Uterus (tissue), 2 donors: Measurements from ENCODE around the gene H1-8.

Source experiments
- POLR2A ChIP-seq, 2 donors: fragments of 450-650 bp; IDR thresholded peaks; one replicate each; pipeline ENCODE4 v1.6.1; 2016; ENCODE audit warnings: antibody characterized with exemption in 2 of 2, mild to moderate bottlenecking in 1 of 2, moderate library complexity in 1 of 2
- TF ChIP-seq, protein P1 (sequence below), 4 experiments: fragments of 200-600 bp in 2 of 4; fragments of 450-650 bp in 2 of 4; sonication (generic) in 2 of 4; IDR thresholded peaks; one replicate each; pipeline ENCODE4 v1.5.1; 2016 to 2019; ENCODE audit warnings: antibody characterized with exemption in 4 of 4, mild to moderate bottlenecking in 2 of 4, moderate library complexity in 1 of 4

DNA sequence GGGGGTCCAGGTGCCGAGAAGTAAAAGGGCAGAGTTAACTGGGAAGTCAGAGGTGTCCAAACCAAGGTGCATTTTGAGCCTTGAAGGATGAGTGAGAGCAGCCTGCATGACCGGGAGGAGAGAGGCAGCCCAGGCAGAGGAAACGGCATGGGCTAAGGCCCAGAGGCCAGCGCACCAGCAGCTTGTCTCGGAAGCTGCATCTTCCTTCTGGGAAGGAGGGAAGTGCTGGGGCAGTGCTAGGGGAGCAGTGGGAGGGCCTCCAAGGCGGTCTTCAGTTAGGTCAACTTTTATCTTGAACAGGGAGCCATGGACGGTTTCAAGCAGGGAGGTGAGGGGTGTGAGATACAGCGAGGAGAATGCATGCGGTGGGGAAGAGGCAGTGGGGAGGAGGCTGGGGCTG lies 1.0 kb downstream of the H1-8 start:
- TF ChIP-seq, protein P1, sequence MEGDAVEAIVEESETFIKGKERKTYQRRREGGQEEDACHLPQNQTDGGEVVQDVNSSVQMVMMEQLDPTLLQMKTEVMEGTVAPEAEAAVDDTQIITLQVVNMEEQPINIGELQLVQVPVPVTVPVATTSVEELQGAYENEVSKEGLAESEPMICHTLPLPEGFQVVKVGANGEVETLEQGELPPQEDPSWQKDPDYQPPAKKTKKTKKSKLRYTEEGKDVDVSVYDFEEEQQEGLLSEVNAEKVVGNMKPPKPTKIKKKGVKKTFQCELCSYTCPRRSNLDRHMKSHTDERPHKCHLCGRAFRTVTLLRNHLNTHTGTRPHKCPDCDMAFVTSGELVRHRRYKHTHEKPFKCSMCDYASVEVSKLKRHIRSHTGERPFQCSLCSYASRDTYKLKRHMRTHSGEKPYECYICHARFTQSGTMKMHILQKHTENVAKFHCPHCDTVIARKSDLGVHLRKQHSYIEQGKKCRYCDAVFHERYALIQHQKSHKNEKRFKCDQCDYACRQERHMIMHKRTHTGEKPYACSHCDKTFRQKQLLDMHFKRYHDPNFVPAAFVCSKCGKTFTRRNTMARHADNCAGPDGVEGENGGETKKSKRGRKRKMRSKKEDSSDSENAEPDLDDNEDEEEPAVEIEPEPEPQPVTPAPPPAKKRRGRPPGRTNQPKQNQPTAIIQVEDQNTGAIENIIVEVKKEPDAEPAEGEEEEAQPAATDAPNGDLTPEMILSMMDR (IDR thresholded peaks at IDR 0.05): no peak
- TF ChIP-seq POLR2A (IDR thresholded peaks at IDR 0.05): no peak
